Measurements from ENCODE around the gene PRSS56. TPM values are rescaled to one million over a fixed set of nuclear protein-coding genes. Genes with fewer than 3 reads are reported as not detected.

Gene PRSS56
- total RNA-seq, 1 donor from 2014 or later: not detected

DNA sequence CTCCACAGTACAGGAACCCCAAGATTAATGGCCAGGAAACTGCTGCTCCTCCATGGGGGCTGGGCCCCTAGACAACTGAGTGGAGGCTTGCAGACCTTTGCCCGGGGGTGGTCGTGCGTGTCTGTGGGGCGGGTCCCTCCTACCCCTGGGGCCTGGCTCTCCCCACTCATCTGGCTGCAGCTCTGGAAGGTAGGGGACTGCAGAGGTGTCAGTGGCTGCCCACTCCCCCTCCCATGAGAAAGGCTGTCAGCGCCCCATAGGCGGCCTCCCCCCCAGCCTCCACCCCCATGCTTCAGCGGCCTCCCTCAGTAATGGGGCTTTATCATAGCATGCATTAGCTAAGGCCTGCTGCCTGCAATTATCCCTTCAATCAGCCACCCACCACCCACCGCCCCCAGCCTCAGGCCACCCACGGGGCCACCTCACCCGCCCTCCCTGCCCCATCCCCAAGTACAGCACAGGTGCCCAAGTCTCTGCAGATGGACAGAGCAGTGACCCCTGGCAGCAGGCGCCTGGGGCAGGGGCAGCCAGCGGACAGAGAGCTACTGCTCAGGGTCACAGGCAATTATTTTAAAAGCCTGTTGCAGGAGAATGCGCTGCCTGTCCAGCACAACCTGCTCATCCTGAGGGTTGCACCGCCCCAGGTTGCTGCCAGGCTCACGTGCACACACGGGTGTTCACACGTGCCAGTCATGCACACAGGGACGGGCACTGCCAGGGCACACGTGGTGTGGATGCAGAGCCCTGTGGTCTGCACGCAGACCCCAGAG is 23.5 kb upstream of the PRSS56 start:
- peaks cover 15% of the 10 kb centered on the region for H3K27me3 ChIP-seq (ENCODE audit: low read depth)
- no peak for DNase-seq
- no peaks in the 10 kb centered on the region for H3K36me3 ChIP-seq
- no peak overlapping the region for H3K27ac ChIP-seq (replicated peaks)
- intact Hi-C loops (cut with micrococcal nuclease): no loop called here
- no peaks in the 10 kb centered on the region for H3K9me3 ChIP-seq (replicated peaks)
- no peak for TF ChIP-seq CTCF (IDR thresholded peaks at IDR 0.05; ENCODE audit: borderline replicate concordance)
- H3K4me1 ChIP-seq: peaks cover 4% of the 10 kb centered on the region
- no peak overlapping the region for H3K4me3 ChIP-seq

DNA sequence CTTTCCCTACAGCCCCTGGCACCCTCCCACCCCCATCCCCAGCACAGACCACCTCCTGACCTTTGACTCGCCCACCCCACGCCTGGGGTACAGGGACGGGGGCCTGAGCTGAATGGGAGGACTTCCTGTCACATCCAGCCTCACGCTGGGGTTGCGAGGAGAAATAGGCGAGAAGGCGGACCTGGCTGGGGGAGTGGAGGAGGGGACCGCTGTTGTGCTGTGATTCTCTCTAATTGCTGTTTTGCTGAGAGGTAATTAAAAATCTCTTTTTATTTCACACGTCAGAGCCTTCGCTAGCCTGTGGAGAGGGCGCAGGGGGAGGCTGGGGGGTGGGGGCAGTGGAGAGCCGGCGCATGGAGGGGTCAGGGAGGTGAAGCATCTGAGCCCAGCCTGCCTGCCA is 22.8 kb upstream of the PRSS56 start:
- intact Hi-C loops (cut with micrococcal nuclease): no loop called here
- Histone ChIP-seq H3K4me3 (no peak overlapping the region), H3K36me3 (no peaks in the 10 kb centered on the region), H3K9me3 (replicated peaks) (no peaks in the 10 kb centered on the region), H3K27ac (replicated peaks) (no peak overlapping the region), H3K27me3 (ENCODE audit: low read depth) (peaks cover 21% of the 10 kb centered on the region), H3K4me1 (peaks cover 11% of the 10 kb centered on the region)
- TF ChIP-seq CTCF (IDR thresholded peaks at IDR 0.05; ENCODE audit: borderline replicate concordance): no peak
- no peak for DNase-seq

DNA sequence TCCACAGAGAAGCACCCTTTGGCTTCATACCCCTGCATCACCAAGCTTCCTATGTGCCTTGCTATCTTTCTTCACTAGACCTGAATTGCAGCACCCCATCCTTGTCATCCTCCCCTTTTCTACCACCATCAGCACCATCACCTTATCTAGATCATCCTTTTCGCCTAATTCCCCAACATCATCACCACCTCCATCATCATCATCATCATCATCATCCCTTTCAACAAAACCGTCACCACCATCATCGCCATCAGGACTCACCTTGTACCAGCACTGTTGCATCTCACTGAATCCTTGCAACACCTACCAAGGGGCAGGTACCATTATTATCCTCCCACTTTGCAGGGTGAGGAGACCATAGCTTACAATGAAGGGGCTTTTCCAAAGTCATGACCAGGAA is 21.7 kb upstream of the PRSS56 start:
- intact Hi-C loops (cut with micrococcal nuclease): no loop called here
- no peak overlapping the region for H3K27ac ChIP-seq (replicated peaks)
- no peak overlapping the region for H3K4me3 ChIP-seq
- peaks cover 19% of the 10 kb centered on the region for H3K4me1 ChIP-seq
- TF ChIP-seq CTCF (IDR thresholded peaks at IDR 0.05; ENCODE audit: borderline replicate concordance): no peak
- peaks cover 30% of the 10 kb centered on the region for H3K27me3 ChIP-seq (ENCODE audit: low read depth)
- H3K36me3 ChIP-seq: no peaks in the 10 kb centered on the region
- DNase-seq: no peak
- no peaks in the 10 kb centered on the region for H3K9me3 ChIP-seq (replicated peaks)

DNA sequence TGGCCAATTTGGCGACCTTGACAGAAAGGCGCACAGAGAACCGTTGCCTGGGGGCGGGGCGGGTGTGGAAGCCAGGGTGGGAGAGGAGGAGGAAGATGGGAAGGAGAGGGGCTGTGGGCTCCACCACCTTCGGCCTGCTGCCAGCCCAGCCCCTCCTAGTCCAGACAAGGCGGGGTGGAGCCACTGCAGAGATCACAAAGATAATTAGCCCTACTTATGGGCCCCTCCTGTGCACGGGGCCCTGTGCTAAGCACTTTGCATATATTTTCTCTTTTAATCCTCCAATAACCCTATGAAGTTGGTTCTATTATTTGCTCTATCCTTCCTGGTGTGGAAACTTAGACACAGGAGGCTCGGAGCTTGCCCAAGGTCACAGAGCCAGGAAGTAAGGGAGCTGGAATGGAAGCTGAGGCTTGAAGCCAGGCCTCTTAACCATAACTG is 18.8 kb upstream of the PRSS56 start:
- no peaks in the 10 kb centered on the region for H3K9me3 ChIP-seq (replicated peaks)
- TF ChIP-seq CTCF (IDR thresholded peaks at IDR 0.05; ENCODE audit: borderline replicate concordance): no peak
- no peak overlapping the region for H3K27ac ChIP-seq (replicated peaks)
- no peak for DNase-seq
- peaks cover 56% of the 10 kb centered on the region for H3K27me3 ChIP-seq (ENCODE audit: low read depth)
- intact Hi-C loops (cut with micrococcal nuclease): no loop called here
- no peak overlapping the region for H3K4me3 ChIP-seq
- H3K4me1 ChIP-seq: peaks cover 23% of the 10 kb centered on the region
- no peaks in the 10 kb centered on the region for H3K36me3 ChIP-seq

DNA sequence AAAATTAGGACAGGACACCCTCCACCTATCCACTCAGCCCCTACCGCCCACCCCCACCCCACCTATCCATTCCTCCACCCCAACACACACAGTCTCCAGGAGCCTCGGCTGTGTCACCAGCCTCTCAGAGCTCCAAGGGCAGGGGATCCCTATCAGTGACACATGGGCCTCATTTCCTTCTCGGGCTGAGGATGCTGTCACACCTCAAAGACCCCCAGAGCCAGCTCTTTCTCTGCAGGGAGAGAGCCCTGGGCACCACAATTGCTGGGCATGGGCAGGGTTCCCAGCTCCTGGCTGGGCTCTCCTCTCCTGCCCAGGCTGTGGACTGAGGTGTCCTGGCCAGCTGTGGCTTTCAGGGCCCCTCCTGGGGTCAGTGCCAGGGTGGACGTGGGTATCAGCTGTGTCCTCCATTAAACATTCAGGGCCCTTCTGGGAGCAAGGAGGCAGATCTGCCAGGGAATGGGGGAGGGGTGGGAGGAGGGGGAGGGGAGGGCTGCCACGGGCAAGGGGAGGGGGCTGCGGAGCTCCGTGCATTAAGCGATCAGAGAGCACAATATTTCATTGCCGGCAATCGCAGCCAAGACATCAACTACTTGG is 18.3 kb upstream of the PRSS56 start:
- intact Hi-C loops (cut with micrococcal nuclease): no loop called here
- Histone ChIP-seq H3K4me1 (peaks cover 23% of the 10 kb centered on the region), H3K27ac (replicated peaks) (no peak overlapping the region), H3K4me3 (no peak overlapping the region), H3K36me3 (no peaks in the 10 kb centered on the region), H3K9me3 (replicated peaks) (no peaks in the 10 kb centered on the region), H3K27me3 (ENCODE audit: low read depth) (peaks cover 56% of the 10 kb centered on the region)
- TF ChIP-seq CTCF (IDR thresholded peaks at IDR 0.05; ENCODE audit: borderline replicate concordance): no peak
- DNase-seq: no peak
